NAMALWA (cell line): ENCODE measurements around the gene ARPIN.
"Not testable (repeated sequence)": the region's sequence is repeated elsewhere in the genome, so short reads cannot be mapped to it uniquely, and the experiment has no call there.

ENCODE experiments used
- DNase-seq: peaks from one replicate; pipeline ENCODE4 v3.0.0-alpha.2; 2015; ENCODE audit warnings: low spot score

ARPIN gene

GRCh38 chr15:89912674-89913396 lies at the start of gene ARPIN:
Gene ARPIN, minus strand, starts transcription at chr15:89912952. Its CDS starts 117 bp downstream, at chr15:89912835.
- DNase-seq: no peak

- no peak for DNase-seq
Measured at GRCh38 chr15:89958107-89958805, 45.5 kb upstream of the ARPIN start.

GRCh38 chr15:89955449-89955998 lies 42.8 kb upstream of the ARPIN start:
- DNase-seq: not testable (repeated sequence)

GRCh38 chr15:89954541-89954940 lies 41.8 kb upstream of the ARPIN start:
- DNase-seq: no peak

DNA sequence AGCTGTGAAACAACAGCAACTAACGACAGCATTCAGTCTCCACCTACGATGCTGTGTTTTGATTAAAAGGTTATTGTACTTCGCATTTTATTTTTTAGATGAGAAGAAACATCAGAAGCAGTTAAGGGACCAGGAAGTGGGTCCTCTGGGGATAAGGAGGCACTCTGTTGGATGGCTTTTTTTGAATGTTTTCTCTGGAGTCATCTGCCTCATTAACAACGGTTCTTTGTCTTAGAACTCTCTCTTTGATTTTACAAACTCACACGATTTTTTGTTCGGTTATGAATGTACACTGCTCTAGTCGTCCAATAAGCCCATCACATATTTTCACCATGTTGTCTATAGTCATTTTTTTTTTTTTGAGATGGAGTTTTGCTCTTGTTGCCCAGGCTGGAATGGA lies 36.0 kb upstream of the ARPIN start:
- DNase-seq: no peak

GRCh38 chr15:89947385-89947784 lies 34.6 kb upstream of the ARPIN start:
- DNase-seq: no peak

- no peak for DNase-seq
Measured at GRCh38 chr15:89946681-89947299, 34.0 kb upstream of the ARPIN start.

- DNase-seq: not testable (repeated sequence)
Measured at GRCh38 chr15:89943721-89944120, 31.0 kb upstream of the ARPIN start.

GRCh38 chr15:89939910-89940309 lies 27.2 kb upstream of the ARPIN start:
- no peak for DNase-seq

GRCh38 chr15:89939377-89939776 lies 26.6 kb upstream of the ARPIN start:
- not testable (repeated sequence) for DNase-seq

DNA sequence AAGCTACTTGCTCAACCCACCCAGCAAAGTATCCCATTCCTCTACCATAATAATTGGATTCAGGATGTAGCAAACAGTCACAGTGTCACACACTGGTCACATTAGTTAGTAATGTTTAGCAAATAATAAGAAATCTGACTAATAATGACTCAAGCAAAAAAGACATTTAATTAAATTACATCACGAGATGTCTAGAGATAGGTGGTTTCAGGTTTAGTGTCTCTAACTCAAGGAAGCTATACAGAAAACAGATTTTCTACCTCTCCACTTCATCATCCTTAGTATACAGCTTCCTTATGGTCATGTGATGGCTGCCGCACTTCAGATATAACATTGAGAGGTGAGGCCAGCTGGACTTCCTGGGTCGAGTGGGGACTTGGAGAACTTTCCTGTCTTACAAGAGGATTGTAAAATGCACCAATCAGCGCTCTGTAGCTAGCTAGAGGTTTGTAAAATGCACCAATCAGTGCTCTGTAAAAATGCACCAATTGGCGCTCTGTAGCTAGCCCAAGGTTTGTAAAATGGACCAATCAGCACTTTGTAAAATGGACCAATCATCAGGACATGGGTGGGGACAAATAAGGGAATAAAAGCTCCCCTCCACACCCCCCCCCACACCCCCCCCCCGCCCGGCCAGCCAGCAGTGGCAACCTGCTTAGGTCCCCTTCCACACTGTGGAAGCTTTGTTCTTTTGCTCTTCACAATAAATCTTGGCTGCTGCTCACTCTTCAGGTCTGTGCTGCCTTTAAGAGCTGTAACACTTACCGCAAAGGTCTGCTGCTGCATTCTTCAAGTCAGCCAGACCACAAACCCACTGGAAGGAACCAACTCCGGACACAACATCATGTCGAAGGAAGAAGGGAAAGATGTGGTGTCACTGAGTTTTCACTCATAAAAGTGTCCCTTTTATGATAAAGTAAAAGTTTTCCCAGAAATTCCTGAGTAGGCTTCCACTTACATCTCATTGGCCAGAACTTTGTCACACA lies 24.9 kb upstream of the ARPIN start:
- no peak for DNase-seq

- DNase-seq: no peak
Measured at GRCh38 chr15:89936786-89937265, 24.1 kb upstream of the ARPIN start.

DNA sequence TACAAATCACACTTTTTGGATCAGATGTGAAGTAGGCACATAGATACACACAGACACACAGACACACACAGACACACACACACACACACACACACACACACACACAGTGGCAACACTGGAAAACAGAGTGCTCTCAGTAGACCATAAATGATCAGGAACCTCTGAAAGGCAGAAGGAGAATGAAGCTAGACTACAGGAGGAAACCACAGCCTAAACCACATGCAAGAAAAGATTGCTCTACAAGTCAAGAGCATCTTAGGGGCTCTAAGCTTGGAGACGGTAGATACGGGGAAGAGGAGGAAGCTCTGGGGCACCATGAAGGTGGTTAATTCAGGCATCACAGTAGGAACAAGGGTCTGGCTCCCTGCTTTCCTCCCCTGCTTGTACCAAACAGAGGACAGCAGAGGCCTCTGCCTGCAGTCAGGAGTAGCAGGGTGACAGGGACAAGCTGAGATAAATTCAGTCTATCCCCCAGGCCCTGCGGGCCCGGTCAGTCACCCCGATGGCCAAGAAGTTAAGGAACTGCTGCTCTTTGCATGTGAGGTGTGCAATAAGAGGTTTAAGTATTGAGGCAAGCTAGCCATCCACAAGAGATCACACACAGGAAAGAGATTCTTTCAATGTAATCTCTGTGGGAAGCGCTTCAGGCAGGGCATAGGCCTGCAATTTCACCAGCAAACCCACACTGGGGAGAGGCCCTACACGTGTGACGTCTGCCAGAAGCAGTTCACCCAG lies 23.5 kb upstream of the ARPIN start:
- DNase-seq: no peak

DNA sequence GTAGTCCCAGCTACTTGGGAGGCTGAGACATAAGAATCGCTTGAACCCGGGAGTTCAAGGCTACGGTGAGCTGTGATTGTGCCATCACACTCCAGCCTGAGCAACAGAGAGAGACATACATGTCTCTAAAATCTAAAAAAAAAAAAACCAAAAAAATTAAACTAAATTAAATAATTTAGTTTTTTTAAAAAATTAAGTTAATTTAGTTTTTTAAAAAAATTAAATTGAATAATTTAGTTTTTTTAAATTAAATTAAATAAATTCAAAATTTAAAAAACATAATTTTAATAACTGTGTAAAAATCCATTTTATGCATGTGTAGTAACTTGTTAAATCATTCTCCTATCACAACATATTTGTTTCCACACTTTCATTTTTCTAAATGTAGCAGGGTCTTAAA lies 20.1 kb upstream of the ARPIN start:
- no peak for DNase-seq

GRCh38 chr15:89928421-89928820 lies 15.7 kb upstream of the ARPIN start:
- DNase-seq: no peak

DNA sequence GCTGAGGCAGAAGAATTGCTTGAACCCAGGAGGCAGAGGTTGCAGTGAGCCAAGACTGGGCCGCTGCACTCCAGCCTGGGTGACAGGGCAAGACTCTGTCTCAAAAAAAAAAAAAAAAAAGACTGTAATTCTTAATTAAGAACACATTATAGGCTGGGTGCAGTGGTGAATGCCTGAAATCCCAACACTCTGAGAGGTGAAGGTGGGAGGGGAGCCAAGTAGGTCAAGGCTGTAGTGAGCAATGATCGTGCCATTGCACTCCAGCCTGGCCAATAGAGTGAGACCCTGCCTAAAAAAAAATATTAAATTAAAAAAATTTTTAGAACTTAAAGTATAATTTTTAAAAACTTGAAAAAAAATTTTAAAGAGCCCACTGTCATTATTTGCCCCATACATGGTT lies 13.4 kb upstream of the ARPIN start:
- DNase-seq: no peak

DNA sequence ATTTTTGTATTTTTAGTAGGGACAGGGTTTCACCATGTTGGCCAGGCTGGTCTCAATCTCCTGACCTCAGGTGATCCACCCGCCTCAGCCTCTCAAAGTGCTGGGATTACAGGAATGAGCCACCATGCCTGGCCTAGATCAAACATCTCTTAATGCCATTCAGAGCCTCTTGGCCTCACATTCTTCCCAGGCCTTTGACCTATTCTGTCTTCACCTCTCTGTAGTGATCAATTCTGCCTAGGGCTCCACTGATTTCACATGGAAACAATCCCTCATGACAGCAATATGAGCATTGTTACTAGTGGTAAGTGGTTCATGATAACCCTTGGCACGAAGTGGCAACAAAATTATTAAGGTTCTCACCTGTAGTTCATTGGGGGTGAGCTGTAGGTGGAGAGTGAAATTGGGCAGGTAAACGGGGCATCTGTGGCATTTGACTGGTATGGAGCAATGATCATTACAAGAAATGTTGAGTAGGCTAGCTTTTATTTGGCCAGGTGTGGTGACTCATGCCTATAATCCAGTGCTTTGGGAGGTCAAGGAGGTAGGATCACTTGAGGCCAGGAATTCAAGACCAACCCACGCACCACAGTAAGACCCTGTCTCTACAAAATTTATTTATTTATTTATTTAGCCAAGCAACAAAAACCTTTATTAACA lies 4.8 kb upstream of the ARPIN start:
- DNase-seq: no peak

DNA sequence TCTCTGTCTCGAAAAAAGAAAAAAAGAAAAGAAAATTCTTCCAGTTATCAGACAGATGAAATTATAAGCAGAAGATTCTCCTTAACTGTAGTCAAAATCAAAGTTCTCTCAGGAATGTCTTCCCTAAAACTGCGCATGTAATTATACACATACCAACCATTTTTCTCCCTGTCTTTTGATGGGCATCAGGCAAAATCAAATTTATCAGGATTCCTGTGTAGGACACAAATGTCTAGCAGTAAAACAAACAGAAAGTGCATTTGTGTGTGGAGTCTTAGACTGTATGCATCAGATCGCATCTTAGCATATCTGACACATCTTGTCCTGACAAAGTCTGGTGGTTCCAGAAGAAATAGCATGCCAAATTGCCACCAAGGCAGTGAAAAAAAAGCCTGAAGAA lies 3.9 kb upstream of the ARPIN start:
- no peak for DNase-seq

DNA sequence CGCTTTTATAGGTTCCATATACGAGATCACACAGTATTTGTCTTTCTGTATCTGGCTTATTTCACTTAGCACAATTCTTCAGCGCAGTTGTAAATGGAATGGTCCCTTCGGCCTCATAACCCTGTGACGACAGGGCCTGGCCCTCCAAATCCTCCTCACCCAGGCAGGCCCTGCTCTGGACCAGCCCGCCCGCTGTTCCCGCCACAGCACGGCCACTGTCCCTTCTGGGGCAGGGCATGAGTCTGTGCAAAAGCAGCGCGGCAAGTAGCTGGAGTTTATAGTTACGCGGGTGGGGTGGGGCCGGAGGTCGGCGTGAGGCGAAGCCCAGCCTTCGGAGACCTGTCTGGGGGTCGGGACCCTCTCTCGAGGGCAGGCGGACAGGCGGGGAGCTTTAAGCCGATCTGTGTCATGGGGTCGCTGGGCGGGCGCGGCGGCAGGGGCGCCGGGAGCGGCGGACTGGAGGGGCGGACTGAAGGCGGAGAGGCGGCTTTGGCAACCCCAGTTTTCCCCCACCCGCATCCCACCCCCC lies 543 bp downstream of the ARPIN start:
- no peak for DNase-seq
